Activated CD8-positive, alpha-beta T cell treated with anti-CD3 and anti-CD28 coated beads for 36 hours (primary cell): ENCODE measurements around the gene COL20A1. TPM values are rescaled to one million over a fixed set of nuclear protein-coding genes. Genes with fewer than 3 reads are reported as not detected.

Experiments used
- ATAC-seq: fragments of 200-7000 bp; cut with Tn5 transposase; one replicate; pipeline ENCODE4 v1.10.0; 2021; ENCODE audit warnings: mild to moderate bottlenecking, moderate library complexity
- CTCF ChIA-PET: fragments of 350-600 bp; sonication (Branson Sonifier 250); formaldehyde crosslinking; loops from one replicate; lab custom pipeline; 2021; ENCODE audit warnings: antibody characterized with exemption; lab: Charles Lee
- POLR2A ChIA-PET: fragments of 350-600 bp; sonication (Branson Sonifier 250); formaldehyde crosslinking; loops from one replicate; lab custom pipeline; 2021; ENCODE audit warnings: antibody characterized with exemption; lab: Charles Lee
- DNase-seq: peaks from one replicate; pipeline ENCODE4 v3.0.0-alpha.2; 2020
- H3K27ac Mint-ChIP-seq: one replicate; pipeline ENCODE4 v1.8.0; 2021; ENCODE audit warnings: mild to moderate bottlenecking, mixed read lengths
- H3K27me3 Mint-ChIP-seq: one replicate; pipeline ENCODE4 v1.8.0; 2021; ENCODE audit warnings: mixed read lengths
- H3K36me3 Mint-ChIP-seq: one replicate; pipeline ENCODE4 v1.8.0; 2021; ENCODE audit warnings: low read depth, mixed read lengths
- H3K4me1 Mint-ChIP-seq: one replicate; pipeline ENCODE4 v1.8.0; 2021; ENCODE audit warnings: low read depth, mixed read lengths
- H3K4me3 Mint-ChIP-seq: one replicate; pipeline ENCODE4 v1.8.0; 2021; ENCODE audit warnings: mild to moderate bottlenecking, moderate library complexity, mixed read lengths
- H3K9me3 Mint-ChIP-seq: one replicate; pipeline ENCODE4 v1.8.0; 2021; ENCODE audit warnings: mixed read lengths
- intact Hi-C: fragments of 100-400 bp; cut with micrococcal nuclease; formaldehyde crosslinking; loops from one replicate; pipeline ENCODE4 v1.10.0; 2022
- total RNA-seq, 2 experiments: library from RNA; stranded (reverse); gene quantifications; one replicate each; pipeline ENCODE4 v1.2.3, GENCODE V29; 2021
- TF ChIP-seq, protein P1 (sequence below): fragments of 200-600 bp; IDR thresholded peaks from one replicate; pipeline ENCODE4 v1.8.0; 2022; ENCODE audit warnings: antibody characterized with exemption, mild to moderate bottlenecking

COL20A1 gene
- total RNA-seq, 2 experiments from 2014 or later: 0.04 TPM; not detected in 1

DNA sequence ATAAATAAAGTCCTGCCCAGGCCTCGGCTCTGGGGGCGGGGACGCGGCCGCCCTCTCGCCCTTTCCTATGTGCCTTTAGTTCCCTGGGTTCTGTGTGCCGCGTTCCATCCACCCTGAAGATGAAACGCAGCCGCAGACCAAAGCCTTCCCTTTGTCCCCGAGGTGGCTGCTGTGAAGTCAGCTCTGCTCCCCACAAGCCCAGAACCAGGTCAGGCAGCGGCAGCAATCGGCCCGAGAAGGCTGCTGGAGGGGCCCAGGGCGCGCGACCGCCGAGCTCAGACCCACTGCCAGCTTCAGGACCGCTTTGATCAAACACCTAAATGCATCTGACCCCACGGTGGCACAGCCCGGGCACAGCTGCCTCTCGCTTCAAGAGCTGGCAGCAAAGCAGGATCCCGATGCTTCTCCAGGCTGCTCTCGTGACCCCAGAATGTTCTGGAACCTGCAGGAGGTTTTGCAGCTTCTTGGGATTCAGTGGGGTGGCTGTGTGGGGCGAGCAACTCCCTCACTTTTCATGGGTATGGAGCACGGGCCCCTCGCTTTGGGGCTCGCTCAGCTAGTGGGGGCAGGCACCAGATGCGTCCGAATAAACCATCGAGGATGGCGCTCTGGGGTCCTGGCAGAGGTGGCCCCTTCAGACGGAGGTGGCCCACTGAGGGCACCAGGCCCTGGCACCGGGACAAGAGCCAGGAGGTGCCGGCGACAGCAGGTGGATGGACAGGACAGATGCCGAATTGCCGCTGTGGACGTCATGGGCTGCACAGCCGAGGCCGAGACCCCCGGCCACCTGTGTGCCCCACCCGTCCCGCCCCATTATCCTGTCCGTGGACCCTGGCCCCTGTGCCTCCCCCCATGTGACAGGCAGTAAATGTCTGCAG lies 55.2 kb downstream of the COL20A1 start:
- no peak for ATAC-seq
- Mint-ChIP-seq H3K27ac (no peak overlapping the region), H3K9me3 (peaks cover 5% of the 10 kb centered on the region), H3K4me1 (no peaks in the 10 kb centered on the region), H3K27me3 (peaks cover 2% of the 10 kb centered on the region), H3K4me3 (no peak overlapping the region), H3K36me3 (no peaks in the 10 kb centered on the region)
- CTCF ChIA-PET: no interaction called here
- POLR2A ChIA-PET: no interaction called here
- TF ChIP-seq, protein P1, sequence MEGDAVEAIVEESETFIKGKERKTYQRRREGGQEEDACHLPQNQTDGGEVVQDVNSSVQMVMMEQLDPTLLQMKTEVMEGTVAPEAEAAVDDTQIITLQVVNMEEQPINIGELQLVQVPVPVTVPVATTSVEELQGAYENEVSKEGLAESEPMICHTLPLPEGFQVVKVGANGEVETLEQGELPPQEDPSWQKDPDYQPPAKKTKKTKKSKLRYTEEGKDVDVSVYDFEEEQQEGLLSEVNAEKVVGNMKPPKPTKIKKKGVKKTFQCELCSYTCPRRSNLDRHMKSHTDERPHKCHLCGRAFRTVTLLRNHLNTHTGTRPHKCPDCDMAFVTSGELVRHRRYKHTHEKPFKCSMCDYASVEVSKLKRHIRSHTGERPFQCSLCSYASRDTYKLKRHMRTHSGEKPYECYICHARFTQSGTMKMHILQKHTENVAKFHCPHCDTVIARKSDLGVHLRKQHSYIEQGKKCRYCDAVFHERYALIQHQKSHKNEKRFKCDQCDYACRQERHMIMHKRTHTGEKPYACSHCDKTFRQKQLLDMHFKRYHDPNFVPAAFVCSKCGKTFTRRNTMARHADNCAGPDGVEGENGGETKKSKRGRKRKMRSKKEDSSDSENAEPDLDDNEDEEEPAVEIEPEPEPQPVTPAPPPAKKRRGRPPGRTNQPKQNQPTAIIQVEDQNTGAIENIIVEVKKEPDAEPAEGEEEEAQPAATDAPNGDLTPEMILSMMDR: no peak
- no peak for DNase-seq
- intact Hi-C loops: no loop called here

DNA sequence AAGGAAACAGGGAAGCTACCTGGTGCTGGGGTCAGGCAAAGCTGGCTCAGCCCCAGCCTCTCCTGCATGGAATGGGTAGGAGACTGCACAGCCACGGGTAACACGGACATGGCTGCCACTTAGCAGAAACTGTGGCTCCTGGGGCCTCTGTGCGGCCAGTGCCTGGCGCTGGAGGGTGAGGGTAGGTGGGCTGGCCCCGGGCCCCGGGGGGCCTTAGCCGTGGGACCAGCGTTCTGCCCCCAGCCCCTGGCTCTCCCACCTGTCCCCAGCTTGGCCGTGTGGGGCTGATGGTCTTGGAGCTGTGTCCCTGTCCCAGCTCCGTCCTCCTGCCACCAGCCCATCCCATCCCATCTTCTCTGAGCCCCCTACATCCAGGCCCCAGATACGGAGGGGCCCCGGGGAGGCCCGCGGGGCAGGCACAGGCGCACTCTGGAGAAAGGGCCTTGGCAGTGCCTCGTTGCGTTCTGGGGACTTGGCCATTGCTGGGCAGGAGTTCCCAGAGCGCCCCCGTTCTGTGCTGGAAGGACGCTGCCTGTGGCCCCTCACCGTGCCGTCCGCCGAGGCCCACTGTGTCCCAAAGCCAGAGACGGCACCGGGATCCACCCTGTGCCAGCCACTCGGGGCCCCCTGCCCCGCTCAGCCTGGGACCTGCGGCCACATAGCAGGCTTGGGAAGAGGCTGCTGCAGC lies 56.0 kb downstream of the COL20A1 start:
- H3K9me3 Mint-ChIP-seq: peaks cover 5% of the 10 kb centered on the region
- DNase-seq (no peak), ATAC-seq (no peak)
- TF ChIP-seq, protein P1: no peak
- H3K4me1 Mint-ChIP-seq: no peaks in the 10 kb centered on the region
- peaks cover under 1% of the 10 kb centered on the region for H3K27me3 Mint-ChIP-seq
- no peaks in the 10 kb centered on the region for H3K36me3 Mint-ChIP-seq
- ChIA-PET CTCF (no interaction called here), POLR2A (no interaction called here)
- intact Hi-C loops: no loop called here
- no peak overlapping the region for H3K27ac Mint-ChIP-seq
- no peak overlapping the region for H3K4me3 Mint-ChIP-seq

DNA sequence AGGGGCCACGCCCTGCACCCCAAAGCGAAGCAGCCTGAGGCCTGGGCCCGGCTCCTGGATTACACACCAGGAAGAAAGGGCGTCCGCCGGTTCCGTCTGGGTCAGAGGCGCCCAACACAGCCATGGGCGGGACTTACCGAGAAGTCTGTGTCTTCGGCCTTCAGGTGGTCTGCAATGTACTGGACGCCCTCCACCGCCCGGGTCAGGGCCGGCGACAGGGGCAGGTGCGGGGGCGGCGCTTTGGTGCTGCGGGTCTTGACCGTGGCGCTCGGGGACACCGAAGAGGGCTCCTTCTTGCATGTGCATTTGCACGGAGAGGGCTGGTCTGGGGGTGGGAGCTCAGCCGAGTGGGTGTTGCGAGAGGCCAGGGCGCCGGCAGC lies 56.5 kb downstream of the COL20A1 start:
- intact Hi-C loops: no loop called here
- ChIA-PET CTCF (no interaction called here), POLR2A (no interaction called here)
- TF ChIP-seq, protein P1: no peak
- Mint-ChIP-seq H3K9me3 (peaks cover 5% of the 10 kb centered on the region), H3K27ac (no peak overlapping the region), H3K4me3 (no peak overlapping the region), H3K4me1 (no peaks in the 10 kb centered on the region), H3K27me3 (no peaks in the 10 kb centered on the region), H3K36me3 (no peaks in the 10 kb centered on the region)
- DNase-seq (no peak), ATAC-seq (no peak)

DNA sequence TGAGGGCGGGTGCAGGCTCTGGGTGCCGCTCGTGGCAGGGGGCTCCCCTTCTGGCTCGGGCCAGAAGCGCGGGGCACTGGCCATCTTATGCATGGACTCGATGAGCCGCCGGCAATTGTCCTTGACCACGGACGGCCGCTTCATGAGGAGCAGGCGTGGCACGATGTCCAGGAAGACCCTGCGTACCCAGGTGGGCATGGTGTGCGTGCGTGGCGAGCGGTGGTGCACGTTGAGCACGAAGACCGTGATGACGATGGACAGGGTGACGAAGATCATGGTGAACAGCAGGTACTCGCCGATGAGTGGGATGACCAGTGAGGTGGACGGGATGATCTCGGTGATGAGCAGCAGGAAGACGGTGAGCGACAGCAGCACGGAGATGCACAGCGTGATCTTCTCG lies 57.2 kb downstream of the COL20A1 start:
- ATAC-seq (no peak), DNase-seq (no peak)
- ChIA-PET POLR2A (no interaction called here), CTCF (no interaction called here)
- no peak overlapping the region for H3K27ac Mint-ChIP-seq
- no peaks in the 10 kb centered on the region for H3K27me3 Mint-ChIP-seq
- no peaks in the 10 kb centered on the region for H3K36me3 Mint-ChIP-seq
- H3K9me3 Mint-ChIP-seq: peaks cover 5% of the 10 kb centered on the region
- H3K4me3 Mint-ChIP-seq: no peak overlapping the region
- no peaks in the 10 kb centered on the region for H3K4me1 Mint-ChIP-seq
- intact Hi-C loops: no loop called here
- TF ChIP-seq, protein P1: no peak
